ENCODE measurements around the gene CACNA1C.

Gene CACNA1C

DNA sequence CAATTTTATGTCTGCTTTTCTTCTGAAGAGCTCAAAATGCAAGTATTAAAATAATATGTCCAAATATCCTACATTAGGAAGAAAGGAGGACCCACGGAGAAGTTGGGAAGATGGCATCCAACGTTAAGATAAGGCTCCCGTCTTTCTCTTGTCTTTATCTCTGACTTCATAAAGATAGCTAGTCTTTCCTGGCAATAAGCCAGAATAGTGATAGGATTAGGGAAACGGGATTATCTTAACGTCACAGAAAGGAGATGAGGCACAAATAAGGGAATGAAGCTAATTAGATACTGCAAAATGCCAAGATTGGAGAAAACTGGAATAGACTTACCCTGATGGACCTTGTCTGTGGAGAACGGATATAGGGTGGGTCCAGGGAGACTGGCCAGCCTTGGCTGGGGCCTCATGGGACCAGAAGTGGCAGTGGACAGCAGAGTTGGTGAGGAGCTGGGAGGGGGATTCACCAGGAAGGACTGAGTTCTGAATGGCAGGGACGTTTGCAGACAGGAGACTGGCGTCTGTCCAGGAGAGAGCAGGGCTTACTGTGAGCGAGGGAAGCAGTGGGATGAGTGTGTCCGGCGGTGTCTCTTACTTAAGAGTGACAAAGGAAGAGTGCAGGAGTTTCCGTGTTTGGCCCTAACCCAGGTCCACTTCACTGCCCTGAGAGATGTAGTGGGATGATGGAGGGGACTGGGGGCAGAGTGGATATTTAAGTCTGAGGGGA is 119.9 kb downstream of the CACNA1C start:
- DNase-seq = no peak

DNA sequence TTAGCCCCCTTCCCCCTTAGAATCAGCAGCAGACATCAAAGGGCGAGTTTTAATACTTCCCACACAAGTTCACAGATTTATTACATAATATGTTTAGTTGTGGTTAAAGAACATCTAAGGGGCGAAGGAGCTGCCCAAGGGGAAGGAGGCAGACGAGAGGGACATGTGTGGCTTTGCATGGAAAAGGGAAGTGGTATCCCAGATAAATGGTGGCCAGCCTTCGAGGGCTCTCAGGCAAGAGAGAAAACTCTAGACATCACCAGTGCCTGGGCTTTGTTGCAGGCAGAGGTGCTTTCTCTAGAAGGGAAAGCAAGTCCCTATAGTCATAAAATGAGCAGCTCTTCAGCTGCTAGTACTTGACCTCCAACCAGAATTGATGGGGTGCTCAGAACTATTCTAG is 121.2 kb downstream of the CACNA1C start:
- DNase-seq = no peak

DNA sequence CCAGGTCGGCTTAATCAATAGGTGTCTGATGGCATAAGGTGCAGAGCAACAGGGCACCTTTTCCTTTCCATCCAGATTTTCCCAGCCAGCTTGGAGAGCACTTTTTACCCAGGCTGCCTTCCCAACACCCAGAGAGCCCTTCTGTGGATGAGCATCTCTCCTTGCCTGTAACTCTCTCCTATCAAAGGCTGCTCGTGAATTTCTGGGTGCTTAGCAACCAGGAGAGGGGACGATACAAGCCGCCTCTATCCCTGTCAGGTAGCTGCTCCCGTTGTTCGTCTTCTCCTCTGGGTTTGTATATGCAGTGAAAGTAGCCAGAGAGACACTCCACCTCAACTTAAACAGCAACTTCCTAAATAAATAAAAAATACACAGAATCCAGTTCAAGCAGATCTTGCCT is 124.2 kb downstream of the CACNA1C start:
- DNase-seq = no peak

DNA sequence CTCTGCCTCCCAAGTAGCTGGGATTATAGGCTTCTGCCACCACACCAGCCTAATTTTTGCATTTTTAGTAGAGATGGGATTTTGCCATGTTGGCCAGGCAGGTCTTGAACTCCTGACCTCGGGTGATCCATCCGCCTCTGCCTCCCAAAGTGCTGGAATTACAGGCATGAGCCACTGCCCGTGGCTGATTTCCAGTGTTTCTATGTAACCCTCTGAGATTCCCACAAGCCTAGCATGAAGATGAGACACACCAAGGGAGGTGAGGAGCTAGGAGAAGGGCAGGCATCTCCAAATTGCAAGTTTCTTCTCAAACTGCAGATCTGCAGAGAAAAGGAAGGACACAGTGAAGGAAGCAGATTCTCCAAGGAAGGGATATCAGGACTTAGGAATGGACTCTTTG is 125.0 kb downstream of the CACNA1C start:
- no peak for DNase-seq

DNA sequence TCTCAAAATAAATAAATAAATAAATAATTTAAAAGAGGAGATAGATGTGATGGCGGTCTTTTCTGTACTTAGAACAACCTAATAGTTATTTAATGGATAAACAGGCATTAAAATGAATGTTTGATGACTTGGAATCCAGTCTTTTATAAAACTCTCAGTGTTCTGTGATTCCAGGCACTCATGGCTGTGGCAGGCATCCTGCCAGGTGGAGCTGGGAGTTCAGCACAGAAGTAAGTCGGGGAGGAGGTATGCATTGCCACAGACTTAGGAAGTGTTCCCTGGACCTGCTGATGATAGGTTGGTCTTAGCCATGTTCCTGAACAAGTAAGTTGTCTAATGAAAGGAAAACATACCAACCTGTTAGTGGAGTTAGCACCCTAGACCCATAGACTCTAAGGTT is 126.3 kb downstream of the CACNA1C start:
- no peak for DNase-seq

DNA sequence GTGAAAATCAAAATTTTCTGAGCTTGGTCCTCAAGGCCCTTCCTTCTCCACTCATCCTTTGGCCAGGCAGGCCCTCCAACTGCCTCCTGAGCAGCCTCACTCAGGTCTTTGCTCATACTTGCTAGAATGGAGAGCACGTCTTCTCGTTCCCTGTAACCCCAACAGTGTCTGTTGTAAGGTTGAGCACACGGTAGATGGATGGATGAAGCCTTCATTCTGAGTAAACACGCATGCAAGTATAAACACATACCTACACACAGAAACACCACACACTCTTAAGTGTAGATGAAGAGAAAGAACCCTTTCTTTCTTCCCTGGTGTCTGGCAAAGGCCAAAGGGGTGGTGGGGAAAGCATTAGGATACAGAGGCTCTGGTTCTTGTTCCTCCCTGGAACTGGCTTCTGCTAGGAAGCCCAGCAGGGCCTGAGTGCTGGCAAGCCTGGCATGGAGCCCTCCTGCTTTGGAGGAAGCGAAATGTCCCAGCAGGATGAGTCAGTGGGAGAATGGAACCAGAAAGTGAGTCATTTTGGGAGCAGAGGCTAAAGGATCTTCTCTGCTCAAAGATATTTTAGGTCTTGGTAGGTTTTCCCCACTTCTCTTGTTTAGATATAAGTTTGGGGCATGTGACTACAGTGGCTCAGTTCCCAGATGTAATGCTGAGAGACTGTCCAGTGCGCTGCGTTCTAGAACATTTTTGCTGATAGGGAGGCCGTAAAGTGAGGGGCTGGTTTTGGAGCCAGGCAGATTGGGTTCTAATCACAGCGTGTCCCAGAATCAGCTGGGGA is 127.4 kb downstream of the CACNA1C start:
- peak; percentile 97 for DNase-seq

DNA sequence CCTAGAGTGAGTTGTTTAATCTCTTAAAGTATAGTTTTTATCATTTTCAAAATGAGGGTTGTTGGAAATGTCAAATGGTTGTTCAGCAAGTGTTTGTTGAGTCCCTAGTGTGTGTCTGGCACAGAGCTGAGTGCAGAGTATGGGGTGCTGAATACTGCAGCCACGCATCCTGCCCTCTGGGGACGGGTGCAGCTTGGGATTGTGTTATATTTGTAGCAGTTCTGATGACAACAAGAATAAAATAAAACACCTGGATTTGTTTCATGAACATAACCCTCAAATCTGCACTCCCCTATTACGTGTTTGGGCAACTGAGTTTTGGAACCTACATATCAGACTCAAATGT is 127.9 kb downstream of the CACNA1C start:
- DNase-seq = no peak

DNA sequence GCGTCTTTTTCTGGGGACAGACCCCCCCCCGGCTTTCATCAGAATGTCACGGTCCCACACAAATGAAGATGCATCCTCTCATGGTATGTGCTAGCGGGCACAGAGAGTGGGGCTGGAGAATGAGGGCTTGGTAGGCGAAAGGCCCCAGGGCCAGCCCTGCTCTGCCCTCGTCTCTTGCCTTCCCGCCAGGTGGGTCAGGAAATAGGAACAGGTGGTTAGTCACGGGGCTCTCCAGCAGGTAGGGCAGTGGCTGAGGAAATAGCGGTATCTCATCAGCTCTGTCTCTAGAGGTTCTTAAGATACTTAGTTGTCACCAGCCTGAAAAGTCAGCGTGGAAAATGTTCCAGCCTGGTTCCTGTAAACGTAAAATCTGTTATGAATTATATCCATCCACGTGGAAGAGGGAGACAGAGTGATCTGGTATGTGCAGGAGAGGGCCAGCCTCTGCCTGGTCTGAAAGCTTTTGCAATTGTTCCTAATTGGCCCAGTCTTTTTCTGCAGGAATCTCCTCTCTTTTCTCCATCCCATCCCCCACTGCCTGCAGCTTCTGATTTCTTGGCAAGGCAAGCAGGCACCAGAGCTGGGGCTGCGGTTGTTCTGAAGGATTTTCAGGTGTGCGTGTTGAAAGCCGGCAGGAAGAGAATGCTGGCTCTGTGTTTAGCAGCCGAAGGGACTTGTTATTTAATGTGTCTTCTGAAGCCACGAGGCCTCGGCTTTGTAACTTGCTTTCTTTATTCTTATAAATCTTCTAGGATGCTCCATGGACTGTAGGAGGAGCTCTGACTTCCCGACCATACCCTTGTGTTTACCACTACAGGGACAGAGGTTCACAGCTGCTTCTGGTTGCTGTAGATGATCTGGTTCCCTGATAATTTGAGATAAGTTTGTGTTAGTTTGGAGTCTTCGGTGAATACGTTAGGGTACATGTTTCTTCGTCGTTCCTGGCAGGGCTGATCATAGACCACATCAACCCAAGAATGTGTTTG is 131.1 kb downstream of the CACNA1C start:
- peak; percentile 60 for DNase-seq

DNA sequence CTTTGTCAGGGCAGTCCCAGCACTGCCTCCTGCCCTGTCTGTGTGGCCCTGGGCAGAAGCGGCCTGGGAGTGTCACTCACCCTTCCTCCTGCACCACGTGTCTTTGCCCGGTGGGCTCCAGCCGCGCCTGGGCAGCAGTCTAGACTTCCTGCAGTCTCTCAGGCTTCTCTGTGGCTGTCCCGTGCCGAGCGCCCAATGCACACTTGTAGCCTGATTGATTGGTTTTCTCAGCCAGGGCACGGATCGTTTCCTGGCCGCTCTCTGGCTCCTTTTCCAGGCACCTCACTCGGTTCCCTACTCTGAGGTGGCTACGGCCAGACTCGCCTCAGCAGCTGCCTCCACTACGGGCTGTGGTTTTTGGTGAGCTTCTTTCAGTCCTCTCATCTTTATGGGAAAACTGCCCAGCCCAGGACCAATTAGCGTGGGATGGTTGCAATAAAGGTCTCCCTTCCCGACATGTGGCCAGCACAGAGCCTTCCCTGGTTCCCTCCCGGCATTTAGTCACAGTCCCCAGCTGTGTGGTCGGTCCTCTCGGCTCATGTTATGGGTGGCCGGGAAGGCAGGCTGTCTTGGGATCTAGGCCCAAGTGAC is 133.1 kb downstream of the CACNA1C start:
- DNase-seq = no peak

DNA sequence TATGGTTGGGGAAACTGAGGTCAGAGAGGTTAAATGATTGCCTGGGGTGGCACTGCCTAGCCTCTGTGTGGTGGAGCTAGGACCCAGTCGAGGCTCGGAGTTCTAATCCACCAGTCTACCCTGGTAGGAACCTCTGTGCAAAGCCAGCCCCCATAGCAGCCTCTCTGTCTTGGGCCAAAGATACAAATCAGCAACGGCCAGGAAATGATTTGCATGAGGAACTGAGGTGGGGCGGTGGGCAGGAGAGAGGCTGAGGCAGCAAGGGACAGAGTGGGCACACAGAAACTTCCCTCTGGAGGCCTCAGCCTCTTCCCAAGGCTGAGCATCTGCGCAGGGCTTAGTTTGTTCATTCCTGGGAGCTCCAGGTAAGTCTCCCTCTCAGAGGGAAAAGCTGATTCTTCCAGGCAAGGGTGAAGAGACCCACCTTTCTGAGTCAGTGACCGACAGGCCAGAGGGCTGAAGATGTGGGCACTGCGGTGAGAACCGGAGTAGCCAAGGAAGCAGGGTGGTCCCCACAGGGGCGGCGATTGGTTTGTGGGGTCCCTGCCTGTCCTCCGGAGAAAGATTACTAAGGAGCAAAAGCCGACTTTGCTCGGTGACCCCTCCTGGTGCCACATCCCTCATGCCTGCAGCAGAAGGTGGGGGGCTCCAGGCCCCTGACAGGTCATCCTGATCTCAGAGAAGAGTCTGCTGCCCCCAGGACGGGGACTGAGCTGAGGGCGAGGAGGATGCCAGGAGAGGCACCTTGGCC is 134.6 kb downstream of the CACNA1C start:
- DNase-seq = no peak

DNA sequence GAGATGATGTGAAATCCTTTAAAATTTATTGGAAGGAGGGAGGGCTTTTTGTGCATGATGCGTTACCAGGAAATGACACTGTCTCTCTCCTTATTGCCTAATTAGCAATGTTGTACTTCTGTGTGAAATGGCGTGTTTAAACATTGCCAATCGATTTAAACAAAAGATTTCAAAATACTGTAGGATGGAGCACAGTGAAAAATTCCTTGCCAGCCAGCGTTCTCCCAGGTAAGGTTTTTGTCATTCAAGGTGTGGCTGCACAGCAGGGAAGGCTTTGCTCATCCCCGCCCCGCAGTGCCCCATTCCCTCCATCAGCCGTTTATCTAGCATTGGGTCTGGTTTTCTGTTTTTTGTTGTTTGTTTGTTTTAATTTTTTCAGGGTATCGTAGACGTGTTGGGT is 137.3 kb downstream of the CACNA1C start:
- DNase-seq = no peak

DNA sequence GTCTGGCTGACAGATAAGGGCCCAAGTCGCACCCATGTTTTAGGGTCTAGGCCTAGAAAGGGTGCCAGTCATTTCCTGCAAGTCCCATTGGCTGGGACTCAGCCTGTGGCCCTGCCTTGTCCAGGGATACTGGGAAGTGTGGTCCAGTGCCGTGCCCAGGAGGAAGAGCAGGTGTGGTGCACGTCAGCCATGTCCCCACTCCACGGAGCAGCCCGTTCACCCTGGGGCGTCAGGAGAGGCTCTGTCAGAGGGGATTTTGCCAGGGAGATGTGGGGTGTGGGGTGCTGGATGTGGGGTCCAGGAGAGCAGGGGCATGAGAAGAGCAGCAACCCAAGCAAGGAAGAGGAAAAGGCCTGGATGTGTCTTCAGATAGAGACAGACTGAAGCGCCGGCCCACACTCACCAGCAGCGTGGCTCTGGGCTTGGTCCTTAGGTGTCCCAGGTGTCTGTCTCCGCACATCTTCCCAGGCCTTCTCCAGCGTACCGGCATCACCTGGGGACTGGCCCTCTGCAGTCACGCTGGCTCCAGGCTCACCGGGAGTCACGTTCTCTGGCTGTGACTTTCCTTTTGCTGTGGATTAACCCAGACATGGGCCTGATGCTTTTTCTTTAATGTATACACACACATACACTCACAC is 138.2 kb downstream of the CACNA1C start:
- DNase-seq = no peak

DNA sequence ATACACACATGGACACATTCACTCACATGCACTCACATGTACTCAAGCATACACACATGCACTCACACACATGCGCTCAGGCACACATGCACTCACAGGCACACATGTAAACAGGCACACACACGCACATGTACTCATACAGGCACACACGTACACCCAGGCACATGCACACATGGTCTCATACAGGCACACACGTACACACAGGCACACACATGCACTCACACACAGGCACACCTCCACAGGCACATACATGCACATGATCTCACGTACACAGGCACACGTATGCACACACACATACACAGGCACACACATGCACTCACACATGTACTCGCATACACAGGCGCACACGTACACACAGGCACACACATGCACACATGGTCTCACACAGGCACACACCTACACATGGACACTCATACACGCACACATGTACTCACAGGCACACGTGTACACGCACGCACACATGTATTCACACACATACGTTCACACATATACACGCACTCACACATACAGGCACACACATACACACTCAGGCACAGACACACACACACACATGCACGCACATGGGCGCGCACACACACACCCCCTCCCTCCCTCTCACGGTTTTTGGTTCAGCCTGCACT is 138.9 kb downstream of the CACNA1C start:
- no peak for DNase-seq

DNA sequence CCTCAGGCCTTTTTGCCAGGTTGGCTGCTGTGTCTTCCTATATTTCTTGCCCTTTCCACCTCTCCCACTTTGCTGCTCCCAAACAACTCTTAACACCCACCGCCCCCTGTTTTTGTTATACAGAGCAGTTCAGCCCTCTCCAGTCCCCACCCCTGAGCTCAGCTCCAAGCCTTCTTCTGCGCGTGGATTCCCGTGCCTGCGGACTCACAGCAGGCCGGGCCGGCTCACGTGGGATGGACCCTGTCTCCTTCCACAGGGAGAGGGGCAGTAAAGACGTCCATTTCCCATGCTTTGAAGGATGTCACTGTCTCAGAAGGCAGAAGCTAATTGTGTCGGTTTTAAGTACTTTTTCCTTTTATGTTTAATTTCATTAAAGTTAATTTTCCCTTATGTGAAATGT is 139.4 kb downstream of the CACNA1C start:
- DNase-seq = no peak

DNA sequence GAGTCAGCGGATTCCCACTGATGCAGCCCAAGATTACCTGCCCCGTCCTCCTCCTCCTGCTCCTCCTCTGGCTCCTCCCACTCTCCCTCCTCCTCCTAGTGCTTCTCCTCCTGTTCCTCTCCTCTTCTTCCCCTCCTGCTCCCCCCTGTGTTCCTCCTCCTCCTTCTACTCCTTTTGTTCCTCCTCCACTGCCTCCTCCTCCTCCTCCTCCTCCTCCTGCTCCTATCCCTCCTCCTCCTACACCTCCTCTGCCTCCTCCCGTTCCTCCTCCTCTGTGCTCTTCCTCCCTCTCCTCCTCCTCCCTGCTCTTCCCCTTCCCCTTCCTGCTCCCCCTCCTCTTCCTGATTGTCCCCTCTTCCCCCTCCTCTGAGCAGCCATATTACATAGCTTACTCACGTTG is 141.3 kb downstream of the CACNA1C start:
- DNase-seq = no peak

DNA sequence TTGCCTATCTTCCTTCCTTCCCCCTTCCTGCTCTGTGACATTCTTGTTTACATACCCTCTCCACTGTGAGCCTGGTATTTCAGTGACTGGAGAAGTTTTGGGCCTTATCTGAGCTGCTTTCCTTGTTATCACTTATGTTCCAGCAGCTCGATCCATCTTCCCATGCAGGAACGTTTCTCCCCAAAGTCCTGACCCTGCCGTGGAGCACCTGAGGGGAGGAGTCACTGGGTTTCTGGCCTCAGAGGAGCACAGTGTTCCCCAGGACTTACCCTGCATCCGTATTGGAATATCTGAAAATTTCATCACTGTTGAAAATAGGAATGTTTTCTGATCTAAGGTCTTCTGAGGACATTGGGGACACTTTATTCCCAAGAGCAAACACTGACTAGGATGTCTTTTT is 141.8 kb downstream of the CACNA1C start:
- no peak for DNase-seq

DNA sequence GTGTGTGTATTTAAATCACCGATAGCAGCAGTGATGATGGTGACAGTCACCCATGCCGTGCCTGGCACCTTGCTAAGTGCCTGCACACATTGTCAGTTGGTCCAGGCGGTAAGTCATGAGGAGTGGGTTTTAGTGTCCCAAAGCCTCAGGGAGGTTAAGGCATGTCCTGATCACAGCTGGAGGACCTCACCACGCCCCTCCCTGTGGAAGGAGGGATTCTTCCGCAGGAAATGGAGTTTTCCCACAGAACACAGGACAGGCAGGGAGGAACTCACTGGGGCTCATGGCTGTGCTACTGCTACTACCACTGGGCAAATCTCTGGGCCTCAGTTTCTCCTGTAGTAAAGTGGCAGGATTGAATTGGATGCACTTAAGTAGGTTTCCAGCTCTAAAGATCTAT is 142.3 kb downstream of the CACNA1C start:
- DNase-seq = no peak

DNA sequence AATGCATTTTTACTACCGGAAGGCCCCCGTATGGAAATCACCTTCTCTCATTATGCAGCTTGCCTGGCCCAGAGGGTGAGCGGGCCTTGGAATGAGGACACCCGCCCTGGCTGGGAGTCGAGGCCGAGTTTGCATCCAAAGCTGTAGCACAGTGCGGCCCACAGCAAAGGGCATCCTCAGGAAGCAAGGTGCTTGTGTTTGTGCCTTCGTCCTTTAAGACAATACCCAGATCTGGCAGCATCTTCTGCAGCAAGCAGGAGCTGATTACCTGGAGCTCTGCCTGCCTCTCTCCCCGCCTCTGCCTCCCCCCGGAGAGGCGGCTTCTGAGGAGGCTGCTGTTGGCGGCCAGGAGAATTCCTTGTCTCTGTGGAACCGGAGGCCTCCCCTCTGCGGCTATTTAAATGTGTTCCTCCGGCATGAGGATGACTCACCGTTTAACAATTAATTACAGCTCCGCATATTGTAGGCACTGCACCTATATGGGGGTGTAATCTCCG is 145.3 kb downstream of the CACNA1C start:
- DNase-seq = peak; percentile 80

DNA sequence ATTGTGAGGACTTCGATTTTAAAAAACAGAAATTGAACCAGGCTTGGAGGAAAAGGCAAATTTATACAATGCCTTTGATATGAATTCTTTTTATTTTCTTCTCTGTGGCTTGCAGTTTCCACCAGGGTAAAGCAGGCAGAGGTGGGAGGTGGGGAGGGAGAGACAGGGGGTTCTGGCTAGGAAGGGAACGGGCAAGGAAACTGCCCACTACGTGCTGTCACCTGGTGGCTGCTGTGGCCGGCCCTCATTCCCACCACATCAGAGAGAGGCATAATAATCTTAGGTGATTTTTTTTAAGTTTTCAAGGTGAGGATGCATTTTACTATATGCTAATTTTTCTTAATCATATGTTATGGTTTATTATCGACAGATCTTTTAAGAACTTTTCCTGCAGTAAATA is 145.8 kb downstream of the CACNA1C start:
- no peak for DNase-seq

DNA sequence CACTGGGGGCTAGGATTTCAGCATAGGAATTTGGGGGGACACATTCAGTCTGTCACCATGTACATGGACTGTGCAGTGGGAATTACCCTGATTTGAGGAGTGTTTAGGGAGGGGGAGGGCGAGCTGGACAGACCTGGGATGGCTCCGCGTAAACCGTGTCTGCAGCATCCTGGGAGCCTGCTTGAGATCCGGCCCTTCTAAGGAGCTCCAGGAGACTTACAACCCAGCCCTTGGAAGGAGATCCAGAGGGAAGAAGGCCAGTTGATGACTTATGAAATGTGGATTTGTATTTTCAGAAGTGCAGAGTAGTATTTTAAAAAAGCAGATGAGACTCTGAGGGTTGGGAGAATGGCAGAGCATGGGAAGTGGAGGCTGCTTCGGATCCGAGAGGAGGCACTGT is 153.2 kb downstream of the CACNA1C start:
- no peak for DNase-seq
